Neural progenitor cell (in vitro differentiated cells): ENCODE measurements around the gene MYPN. TPM values are rescaled to one million over a fixed set of nuclear protein-coding genes. Genes with fewer than 3 reads are reported as not detected.

Source experiments
- DNase-seq: peaks from one replicate; pipeline ENCODE4 v3.0.0-alpha.2; 2016; ENCODE audit warnings: low spot score
- H2AFZ ChIP-seq: fragments of 200-600 bp; sonication (generic); replicated peaks from 2 replicates; pipeline ENCODE4 v1.6.1; 2016; ENCODE audit warnings: antibody characterized with exemption
- H3F3A ChIP-seq: fragments of 200-600 bp; sonication (generic); 2 replicates; pipeline ENCODE4 v1.6.1; 2016; ENCODE audit warnings: antibody characterized with exemption, low read depth
- H3K27ac ChIP-seq: fragments of 200-600 bp; sonication (generic); 2 replicates; pipeline ENCODE4 v1.5.1; 2016; ENCODE audit warnings: mild to moderate bottlenecking
- H3K27me3 ChIP-seq: fragments of 200-600 bp; sonication (generic); 2 replicates; pipeline ENCODE4 v1.6.1; 2016; ENCODE audit warnings: mild to moderate bottlenecking, moderate library complexity
- H3K36me3 ChIP-seq: fragments of 200-600 bp; sonication (generic); 2 replicates; pipeline ENCODE4 v1.5.1; 2016
- H3K4me1 ChIP-seq: fragments of 200-600 bp; sonication (generic); 2 replicates; pipeline ENCODE4 v1.6.1; 2016; ENCODE audit warnings: mixed run types
- H3K4me2 ChIP-seq: fragments of 200-600 bp; sonication (generic); 2 replicates; pipeline ENCODE4 v1.6.1; 2016
- H3K4me3 ChIP-seq: fragments of 200-600 bp; sonication (generic); 2 replicates; pipeline ENCODE4 v1.5.1; 2016
- H3K79me2 ChIP-seq: fragments of 200-600 bp; sonication (generic); 2 replicates; pipeline ENCODE4 v1.6.1; 2016; ENCODE audit warnings: low read depth
- H3K9ac ChIP-seq: fragments of 200-600 bp; sonication (generic); 2 replicates; pipeline ENCODE4 v1.6.1; 2016
- H3K9me3 ChIP-seq: fragments of 200-600 bp; sonication (generic); 2 replicates; pipeline ENCODE4 v1.5.1; 2016; ENCODE audit warnings: low read depth
- H4K20me1 ChIP-seq: fragments of 200-600 bp; sonication (generic); 2 replicates; pipeline ENCODE4 v1.6.1; 2016; ENCODE audit warnings: low read depth
- H3K27ac Mint-ChIP-seq: 3 replicates; pipeline ENCODE4 v1.8.0; 2021; ENCODE audit warnings: mixed read lengths
- H3K27me3 Mint-ChIP-seq: 2 replicates; pipeline ENCODE4 v1.8.0; 2022; ENCODE audit warnings: low read depth, mild to moderate bottlenecking, inconsistent platforms, moderate library complexity, mixed read lengths; ENCODE audit not compliant: insufficient read depth
- H3K36me3 Mint-ChIP-seq: 3 replicates; pipeline ENCODE4 v1.8.0; 2021; ENCODE audit warnings: mixed read lengths
- H3K4me1 Mint-ChIP-seq: 3 replicates; pipeline ENCODE4 v1.8.0; 2021; ENCODE audit warnings: mixed read lengths
- H3K4me3 Mint-ChIP-seq: 3 replicates; pipeline ENCODE4 v1.8.0; 2021; ENCODE audit warnings: mild to moderate bottlenecking, moderate library complexity, mixed read lengths
- H3K9me3 Mint-ChIP-seq: 3 replicates; pipeline ENCODE4 v1.8.0; 2020; ENCODE audit warnings: mixed read lengths
- EZH2 ChIP-seq: fragments of 200-600 bp; sonication (generic); IDR thresholded peaks from 2 replicates; pipeline ENCODE4 v1.6.1; 2017; ENCODE audit warnings: antibody characterized with exemption, mild to moderate bottlenecking, moderate library complexity
- EZH2phosphoT487 ChIP-seq: fragments of 200-600 bp; sonication (generic); IDR thresholded peaks from 2 replicates; pipeline ENCODE4 v1.6.1; 2017; ENCODE audit warnings: antibody characterized with exemption
- total RNA-seq: library from RNA; depleted of rRNA; stranded (reverse); fragments of >200 nt; gene quantifications from 2 replicates; pipeline ENCODE4 v1.2.3, GENCODE V29; 2015; ENCODE audit warnings: low replicate concordance
- TF ChIP-seq, protein P1 (sequence below): fragments of 200-600 bp; sonication (generic); IDR thresholded peaks from 2 replicates; pipeline ENCODE4 v1.5.1; 2017; ENCODE audit warnings: antibody characterized with exemption, mild to moderate bottlenecking

Gene MYPN
- total RNA-seq, 1 donor from 2014 or later: not detected

DNA sequence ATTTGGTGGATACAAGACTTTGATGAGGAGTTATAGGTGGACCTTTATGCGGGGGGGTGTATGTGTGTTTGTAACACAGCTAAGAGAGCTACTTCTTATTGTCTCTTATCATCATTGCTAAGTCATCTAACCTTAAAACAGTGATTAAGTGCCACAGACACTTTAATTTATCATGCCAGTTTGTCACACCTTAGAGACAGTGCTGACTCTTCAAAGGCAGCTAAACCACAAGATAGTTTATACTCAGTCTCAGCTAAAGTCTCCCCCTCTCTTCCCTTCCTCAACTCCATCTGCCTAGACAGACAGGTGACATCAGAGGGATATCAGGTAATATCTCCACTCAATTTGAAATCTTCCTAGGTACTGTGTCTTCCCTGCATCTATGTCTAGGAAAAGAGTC, 42.2 kb downstream of the MYPN start:
- Mint-ChIP-seq H3K36me3 (no peaks in the 10 kb centered on the region), H3K4me1 (peaks cover 12% of the 10 kb centered on the region)
- H3K9ac ChIP-seq: no peak overlapping the region

GRCh38 chr10:68153473-68154210, 44.4 kb downstream of the MYPN start:
- Histone ChIP-seq H3K9ac (no peak overlapping the region), H3K4me1 (peaks cover 8% of the 10 kb centered on the region), H3K27ac (no peak overlapping the region), H3K79me2 (no peaks in the 10 kb centered on the region), H3K4me3 (no peak overlapping the region), H3K4me2 (peak overlapping the region; percentile 19), H3F3A (no peaks in the 10 kb centered on the region), H3K27me3 (no peaks in the 10 kb centered on the region), H2AFZ (peak overlapping the region; percentile 70), H4K20me1 (no peaks in the 10 kb centered on the region), H3K9me3 (no peaks in the 10 kb centered on the region), H3K36me3 (no peaks in the 10 kb centered on the region)
- H3K27ac Mint-ChIP-seq: no peak overlapping the region
- H3K27me3 Mint-ChIP-seq: no peaks in the 10 kb centered on the region
- peaks cover 12% of the 10 kb centered on the region for H3K4me1 Mint-ChIP-seq
- H3K9me3 Mint-ChIP-seq: no peaks in the 10 kb centered on the region
- TF ChIP-seq EZH2 (no peak), EZH2phosphoT487 (no peak)
- TF ChIP-seq, protein P1, sequence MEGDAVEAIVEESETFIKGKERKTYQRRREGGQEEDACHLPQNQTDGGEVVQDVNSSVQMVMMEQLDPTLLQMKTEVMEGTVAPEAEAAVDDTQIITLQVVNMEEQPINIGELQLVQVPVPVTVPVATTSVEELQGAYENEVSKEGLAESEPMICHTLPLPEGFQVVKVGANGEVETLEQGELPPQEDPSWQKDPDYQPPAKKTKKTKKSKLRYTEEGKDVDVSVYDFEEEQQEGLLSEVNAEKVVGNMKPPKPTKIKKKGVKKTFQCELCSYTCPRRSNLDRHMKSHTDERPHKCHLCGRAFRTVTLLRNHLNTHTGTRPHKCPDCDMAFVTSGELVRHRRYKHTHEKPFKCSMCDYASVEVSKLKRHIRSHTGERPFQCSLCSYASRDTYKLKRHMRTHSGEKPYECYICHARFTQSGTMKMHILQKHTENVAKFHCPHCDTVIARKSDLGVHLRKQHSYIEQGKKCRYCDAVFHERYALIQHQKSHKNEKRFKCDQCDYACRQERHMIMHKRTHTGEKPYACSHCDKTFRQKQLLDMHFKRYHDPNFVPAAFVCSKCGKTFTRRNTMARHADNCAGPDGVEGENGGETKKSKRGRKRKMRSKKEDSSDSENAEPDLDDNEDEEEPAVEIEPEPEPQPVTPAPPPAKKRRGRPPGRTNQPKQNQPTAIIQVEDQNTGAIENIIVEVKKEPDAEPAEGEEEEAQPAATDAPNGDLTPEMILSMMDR: no peak
- no peak for DNase-seq
- no peaks in the 10 kb centered on the region for H3K36me3 Mint-ChIP-seq
- no peak overlapping the region for H3K4me3 Mint-ChIP-seq

More for the DNA sequence above, 42.2 kb downstream of the MYPN start:
- no peaks in the 10 kb centered on the region for H3K9me3 Mint-ChIP-seq
- Histone ChIP-seq H3K4me2 (no peak overlapping the region), H3K4me1 (peaks cover 8% of the 10 kb centered on the region), H4K20me1 (no peaks in the 10 kb centered on the region), H2AFZ (no peak overlapping the region), H3K4me3 (no peak overlapping the region), H3K27me3 (no peaks in the 10 kb centered on the region), H3K9me3 (no peaks in the 10 kb centered on the region), H3K79me2 (no peaks in the 10 kb centered on the region), H3K36me3 (no peaks in the 10 kb centered on the region), H3F3A (no peaks in the 10 kb centered on the region), H3K27ac (no peak overlapping the region)
- TF ChIP-seq, protein P1: no peak
- TF ChIP-seq EZH2phosphoT487: no peak
- no peak for TF ChIP-seq EZH2
- no peak for DNase-seq
- H3K27ac Mint-ChIP-seq: no peak overlapping the region
- H3K27me3 Mint-ChIP-seq: no peaks in the 10 kb centered on the region
- no peak overlapping the region for H3K4me3 Mint-ChIP-seq

DNA sequence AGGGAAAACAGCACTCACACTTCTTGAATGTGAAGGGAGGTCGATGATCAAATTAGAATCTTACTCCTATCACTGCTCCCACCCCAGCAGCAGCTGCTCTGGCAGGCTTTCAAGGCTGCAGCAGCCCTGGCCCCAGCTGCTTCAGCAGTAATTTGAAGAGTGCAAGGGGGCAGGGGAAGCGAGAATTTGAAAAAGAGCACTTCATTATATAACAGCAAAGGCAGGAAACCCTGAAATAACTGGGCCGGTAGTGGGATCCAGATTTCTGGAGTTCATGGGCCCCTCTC, 44.9 kb downstream of the MYPN start:
- H3K9ac ChIP-seq: no peak overlapping the region
- peak overlapping the region; percentile 70 for H2AFZ ChIP-seq
- no peaks in the 10 kb centered on the region for H3K27me3 Mint-ChIP-seq
- H3K27me3 ChIP-seq: no peaks in the 10 kb centered on the region
- no peaks in the 10 kb centered on the region for H4K20me1 ChIP-seq
- H3K36me3 Mint-ChIP-seq: no peaks in the 10 kb centered on the region
- no peak overlapping the region for H3K27ac ChIP-seq
- peaks cover 12% of the 10 kb centered on the region for H3K4me1 Mint-ChIP-seq
- no peak overlapping the region for H3K27ac Mint-ChIP-seq
- DNase-seq: peak; percentile 29
- H3K9me3 ChIP-seq: no peaks in the 10 kb centered on the region
- no peaks in the 10 kb centered on the region for H3F3A ChIP-seq
- no peaks in the 10 kb centered on the region for H3K36me3 ChIP-seq
- peaks cover 8% of the 10 kb centered on the region for H3K4me1 ChIP-seq
- no peak overlapping the region for H3K4me3 Mint-ChIP-seq
- no peaks in the 10 kb centered on the region for H3K79me2 ChIP-seq
- TF ChIP-seq EZH2 (no peak), EZH2phosphoT487 (no peak)
- TF ChIP-seq, protein P1: no peak
- H3K9me3 Mint-ChIP-seq: no peaks in the 10 kb centered on the region
- H3K4me3 ChIP-seq: no peak overlapping the region
- H3K4me2 ChIP-seq: peak overlapping the region; percentile 19
